HS-27A (cell line): ENCODE results near the gene TRIP12.
"Not testable (repeated sequence)": the region's sequence is repeated elsewhere in the genome, so short reads cannot be mapped to it uniquely, and the experiment has no call there.

ENCODE experiments used
- DNase-seq: peaks from one replicate; pipeline ENCODE4 v3.0.0-alpha.2; 2012; ENCODE audit warnings: low read depth, missing footprints

Gene TRIP12

DNA sequence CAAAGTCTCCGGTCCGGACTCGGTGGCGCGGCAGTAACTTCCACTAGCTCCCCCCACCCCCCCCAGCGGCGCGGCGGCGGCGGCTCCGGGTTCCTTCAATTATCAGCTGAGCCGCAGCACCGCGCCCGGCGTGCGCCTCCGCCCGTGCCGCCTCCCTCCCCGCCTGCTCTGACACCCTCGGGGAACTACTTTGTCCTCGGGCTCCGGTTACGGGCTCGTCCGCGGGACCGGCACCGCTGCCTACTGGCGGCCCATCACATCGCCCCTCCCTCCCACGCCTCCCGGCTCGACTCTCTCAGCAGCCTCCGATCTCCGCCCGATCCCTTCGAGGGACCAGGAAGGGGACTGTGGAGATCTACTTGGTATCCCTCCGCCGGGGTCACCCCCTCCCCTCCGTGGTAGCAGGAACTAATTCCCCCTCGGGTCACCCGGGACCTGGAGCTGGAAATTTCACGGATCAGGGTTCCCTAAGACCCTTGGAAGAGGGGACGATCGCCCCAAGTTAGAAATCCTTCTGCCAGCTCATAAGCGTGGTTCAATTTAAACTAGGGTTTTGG lies at the start of gene TRIP12:
Gene TRIP12 (minus strand): TSS at position 118 of the 557 bp plus-strand sequence. CDS start 41,930 bp downstream, outside the sequence.
- peak; percentile 77 for DNase-seq

GRCh38 chr2:229971298-229971790 lies 49.5 kb upstream of the TRIP12 start:
- DNase-seq = no peak

- no peak for DNase-seq
Observed at GRCh38 chr2:229970406-229970805, 48.6 kb upstream of the TRIP12 start.

- no peak for DNase-seq
Observed at GRCh38 chr2:229969921-229970320, 48.1 kb upstream of the TRIP12 start.

- DNase-seq = not testable (repeated sequence)
Observed at GRCh38 chr2:229963596-229963995, 41.8 kb upstream of the TRIP12 start.

DNA sequence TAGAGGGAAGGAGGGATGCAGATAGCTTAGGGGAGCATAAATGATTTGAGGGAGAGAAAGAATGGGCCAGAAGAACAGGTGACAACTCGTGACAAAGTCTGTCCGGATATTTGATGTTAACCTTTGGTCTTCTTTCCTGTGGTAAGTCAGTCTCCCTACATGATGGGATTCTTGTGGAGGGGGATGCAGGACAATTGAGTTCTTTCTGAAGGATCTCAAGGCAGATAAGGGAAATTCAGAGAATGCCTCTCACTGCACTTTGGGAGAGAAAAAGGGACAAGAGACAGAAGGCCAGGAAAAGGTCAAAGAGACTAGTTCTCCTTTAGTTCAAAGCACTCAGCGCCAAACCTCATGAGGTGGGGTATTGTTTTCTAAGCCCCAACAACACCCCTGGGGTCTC lies 34.7 kb upstream of the TRIP12 start:
- no peak for DNase-seq

DNA sequence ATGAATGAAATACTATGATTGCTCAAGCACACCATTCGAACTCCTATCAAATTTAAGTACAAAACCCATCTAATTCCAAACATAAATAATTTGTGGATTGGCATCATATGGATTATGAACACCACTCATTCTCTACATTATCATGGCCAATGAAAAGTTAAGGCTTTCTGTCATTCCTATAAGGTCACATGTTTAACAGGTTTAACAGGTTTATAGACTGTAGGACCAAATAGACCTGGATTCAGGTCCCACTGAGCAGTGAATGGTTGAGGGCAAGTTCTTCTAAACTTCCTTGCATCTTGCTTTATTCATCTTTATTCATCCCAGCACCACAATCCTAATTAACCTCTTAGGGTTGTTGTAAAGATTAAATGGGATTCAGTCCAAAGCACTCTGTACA lies 33.9 kb upstream of the TRIP12 start:
- DNase-seq = no peak

DNA sequence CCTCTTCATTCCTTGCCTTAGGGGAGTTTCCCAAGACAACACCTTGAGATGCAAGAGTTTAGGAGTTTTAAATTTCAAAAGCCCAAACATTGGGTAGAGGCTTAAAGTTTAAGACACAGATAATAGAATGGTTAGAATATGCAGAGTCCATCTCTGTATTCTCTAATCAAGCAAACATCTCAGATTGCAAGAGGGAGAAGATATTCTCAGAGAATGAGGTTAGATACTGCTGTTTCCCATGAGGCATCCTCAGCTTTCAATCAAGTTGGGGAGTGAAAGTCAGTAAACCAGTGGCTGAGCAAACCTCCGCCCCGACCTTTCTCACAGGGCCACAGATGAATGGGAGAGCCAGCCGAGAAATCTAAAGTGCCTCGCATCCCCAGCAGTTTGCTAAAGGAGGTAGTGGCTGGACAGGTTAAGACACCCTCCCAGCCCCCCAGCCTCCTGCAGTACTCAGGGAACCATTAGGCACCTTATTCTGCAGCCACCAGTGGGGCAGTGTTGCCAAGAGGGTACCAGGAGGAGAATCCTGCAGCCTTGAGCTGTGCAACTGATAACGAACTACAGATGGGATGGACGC lies 30.5 kb upstream of the TRIP12 start:
- no peak for DNase-seq

DNA sequence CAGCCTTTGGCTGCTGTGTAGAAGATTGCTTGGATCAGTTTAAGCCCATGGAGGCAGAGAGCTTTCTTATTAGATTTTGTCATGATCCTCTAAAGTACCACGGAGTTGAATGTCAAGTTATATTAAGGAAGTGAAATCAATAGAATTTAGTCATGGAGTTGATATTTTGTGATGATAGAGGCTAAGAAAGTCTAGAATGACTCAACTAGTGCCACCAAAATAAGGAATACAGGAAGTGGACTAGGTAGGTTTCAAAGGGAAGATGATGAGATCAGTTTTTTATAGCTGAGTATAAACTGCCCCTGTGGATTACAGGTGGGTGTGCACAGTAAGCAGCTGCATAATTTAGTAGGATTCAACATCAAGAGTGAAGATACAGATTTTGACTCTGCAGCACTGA lies 25.7 kb upstream of the TRIP12 start:
- no peak for DNase-seq

DNA sequence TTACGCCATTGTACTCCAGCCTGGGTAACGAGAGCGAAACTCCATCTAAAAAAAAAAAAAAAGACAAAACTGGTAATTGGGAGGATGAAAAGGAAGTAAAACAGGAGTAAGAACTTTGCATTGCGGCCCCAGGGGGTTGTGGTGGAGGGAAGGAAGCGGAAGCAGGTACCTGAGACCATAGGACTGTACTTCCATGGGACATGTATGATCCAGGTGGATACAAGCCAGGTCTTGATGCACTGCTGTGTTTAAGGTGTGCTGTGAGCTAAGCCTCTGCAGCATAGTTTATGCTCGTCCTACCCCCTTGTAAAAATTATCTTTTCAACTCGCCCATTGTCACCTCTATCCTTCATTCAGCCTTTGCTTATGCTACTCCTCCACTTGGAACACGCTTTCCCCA lies 24.2 kb upstream of the TRIP12 start:
- DNase-seq = no peak

DNA sequence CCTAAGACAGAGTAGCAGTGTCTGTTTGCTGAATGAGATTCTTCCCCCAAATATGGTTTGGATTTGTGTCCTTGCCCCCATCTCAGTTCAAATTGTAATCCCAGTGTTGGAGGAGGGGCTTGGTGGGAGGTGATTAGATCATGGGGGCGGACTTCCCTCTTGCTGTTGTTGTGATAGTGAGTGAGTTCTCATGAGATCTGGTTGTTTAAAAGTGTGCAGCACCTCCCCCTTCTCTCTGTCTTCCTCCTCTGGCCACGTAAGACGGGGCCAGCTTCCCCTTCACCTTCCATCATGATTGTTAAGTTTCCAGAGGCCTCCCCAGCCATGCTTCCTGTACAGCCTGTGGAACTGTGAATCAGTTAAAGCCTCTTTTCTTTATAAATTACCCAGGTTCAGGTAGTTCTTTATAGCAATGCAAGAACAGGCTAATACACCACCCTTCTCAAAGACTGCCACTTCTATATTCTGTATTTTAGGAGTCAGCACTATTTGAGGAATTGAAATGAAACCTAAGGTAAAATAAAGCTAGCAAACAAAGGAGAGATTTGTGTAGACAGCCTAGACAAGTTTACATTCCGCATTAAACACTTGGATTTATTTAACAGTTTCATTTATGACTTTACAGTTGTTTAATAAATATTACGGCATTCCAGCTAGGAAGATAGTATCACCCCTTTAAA lies 22.1 kb upstream of the TRIP12 start:
- no peak for DNase-seq

GRCh38 chr2:229943171-229943570 lies 21.4 kb upstream of the TRIP12 start:
- DNase-seq = no peak

DNA sequence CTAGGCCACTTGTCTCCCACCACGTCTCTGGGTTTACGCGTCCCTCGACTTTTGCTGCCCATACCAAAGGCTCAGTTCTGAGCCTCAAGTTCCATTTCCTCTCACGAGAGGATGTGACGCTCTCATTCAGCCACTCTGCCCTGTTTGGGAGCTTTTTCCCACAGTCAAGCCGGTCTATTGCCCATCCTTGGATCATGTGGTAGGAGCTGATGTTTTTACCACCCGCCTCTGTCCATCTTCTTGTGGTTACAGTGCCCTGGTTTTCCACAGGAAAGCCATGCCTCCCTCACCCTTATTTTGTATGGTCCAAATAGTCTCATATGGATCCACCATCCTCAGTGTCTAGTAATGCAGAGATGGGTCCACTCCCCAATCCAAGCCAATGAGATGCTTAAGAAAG lies 20.9 kb upstream of the TRIP12 start:
- DNase-seq = no peak

GRCh38 chr2:229937537-229937936 lies 15.7 kb upstream of the TRIP12 start:
- no peak for DNase-seq

GRCh38 chr2:229931241-229931640 lies 9.4 kb upstream of the TRIP12 start:
- DNase-seq = no peak

- DNase-seq = no peak
Observed at GRCh38 chr2:229930656-229931055, 8.8 kb upstream of the TRIP12 start.

GRCh38 chr2:229927817-229928321 lies 6.1 kb upstream of the TRIP12 start:
- DNase-seq = no peak

DNA sequence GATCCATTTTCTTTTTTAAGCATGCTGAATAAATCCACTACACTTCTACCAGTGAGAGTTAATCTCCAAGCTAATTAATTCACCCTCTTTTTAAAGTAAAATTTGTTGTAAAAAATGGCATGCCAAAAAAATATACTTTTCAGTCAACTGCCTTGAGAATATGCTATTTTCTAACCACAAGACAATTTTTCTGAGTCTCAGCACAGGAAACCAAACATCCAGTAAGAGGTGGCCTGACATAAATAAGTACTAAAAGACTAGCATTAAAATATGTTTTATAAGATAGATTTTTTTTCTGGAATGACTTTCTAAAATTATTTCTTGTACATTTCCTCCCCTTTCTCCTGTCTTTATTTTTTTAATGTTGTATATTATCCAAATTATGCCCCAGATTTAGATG lies 3.4 kb upstream of the TRIP12 start:
- no peak for DNase-seq

DNA sequence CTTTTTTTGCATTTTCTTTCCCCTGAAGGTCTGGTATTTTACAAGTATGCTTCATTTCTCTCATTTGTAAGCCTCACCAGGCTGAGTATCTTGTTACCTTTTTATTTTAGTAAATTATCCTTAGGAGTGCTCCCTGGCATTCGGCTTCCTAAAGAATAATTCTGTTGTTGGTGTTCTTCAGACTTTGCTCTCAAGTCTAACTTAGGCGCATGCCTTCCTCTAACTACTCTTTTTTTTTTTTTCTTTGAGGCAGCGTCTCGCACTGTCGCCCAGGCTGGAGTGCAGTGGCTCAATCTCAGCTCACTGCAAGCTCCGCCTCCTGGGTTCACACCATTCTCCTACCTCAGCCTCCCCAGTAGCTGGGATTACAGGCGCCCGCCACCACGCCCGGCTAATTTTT lies 2.7 kb upstream of the TRIP12 start:
- DNase-seq = not testable (repeated sequence)

- no peak for DNase-seq
Observed at GRCh38 chr2:229922449-229923386, 909 bp upstream of the TRIP12 start, which contains the start of gene FBXO36. Gene FBXO36, plus strand, starts transcription at chr2:229922503. Its CDS starts 11 bp downstream, at chr2:229922514.

DNA sequence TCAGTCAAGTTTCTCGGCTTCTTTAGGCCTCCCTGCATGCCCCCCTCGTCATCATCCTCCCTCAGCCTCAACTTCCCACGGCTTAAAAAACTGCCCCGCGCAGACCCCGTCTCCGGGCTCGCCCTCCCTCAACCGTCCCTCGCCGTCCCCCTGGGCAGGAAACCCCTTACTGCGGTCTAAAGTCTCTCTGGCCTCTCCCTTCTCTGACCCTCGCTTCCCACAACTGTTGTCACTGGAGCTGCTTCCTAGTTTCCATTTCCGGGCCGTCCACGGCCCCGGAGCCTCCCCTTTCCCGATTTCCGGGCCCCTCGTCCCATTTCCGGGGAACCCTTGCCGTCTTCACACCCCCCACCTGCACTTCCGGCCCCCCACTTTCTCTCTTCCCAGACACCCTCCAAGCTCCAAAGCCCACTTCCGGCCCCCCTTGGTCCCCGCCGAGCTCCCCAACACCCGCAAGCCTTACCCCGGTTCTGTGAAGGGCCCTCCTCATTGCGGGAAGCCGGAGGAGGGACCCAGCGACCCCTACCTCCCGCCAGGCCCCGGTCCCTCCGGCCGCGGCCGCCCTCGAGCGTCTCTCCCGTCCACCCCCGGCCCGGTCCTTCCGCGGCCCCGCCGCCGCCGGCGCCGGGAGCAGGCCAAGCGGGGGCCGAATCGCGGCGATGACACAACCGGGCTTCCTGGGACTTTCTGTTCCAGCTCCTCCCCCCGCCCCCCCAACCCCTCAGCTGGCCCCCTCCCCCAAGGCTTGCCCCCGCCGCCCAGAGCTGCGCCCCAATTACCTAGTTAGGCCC lies 513 bp downstream of the TRIP12 start:
- no peak for DNase-seq
